HepG2 (cell line): ENCODE results near the gene DNAJC24. TPM values are rescaled to one million over a fixed set of nuclear protein-coding genes. Genes with fewer than 3 reads are reported as not detected.

Source experiments
- DMAP1 ChIP-seq: IDR thresholded peaks from 2 replicates; pipeline ENCODE4 v1.6.1; 2016
- FOXP1 ChIP-seq, 2 experiments: fragments of 450-650 bp in 1 of 2; IDR thresholded peaks; 2 replicates each; pipeline ENCODE4 v1.6.1; 2017 to 2018; ENCODE audit warnings: antibody characterized with exemption in 1 of 2
- GATAD2A ChIP-seq: IDR thresholded peaks from 2 replicates; pipeline ENCODE4 v1.6.1; 2016
- HOXA5 ChIP-seq: sonication (generic); formaldehyde crosslinking; IDR thresholded peaks from 2 replicates; pipeline ENCODE4 v1.4.0; 2020; ENCODE audit warnings: missing genetic modification reagents
- JARID2 ChIP-seq: sonication (generic); formaldehyde crosslinking; IDR thresholded peaks from 2 replicates; pipeline ENCODE4 v1.8.1; 2023; ENCODE audit warnings: missing genetic modification reagents, inconsistent platforms; ENCODE audit not compliant: insufficient replicate concordance
- KLF12 ChIP-seq: sonication (generic); formaldehyde crosslinking; IDR thresholded peaks from 2 replicates; pipeline ENCODE4 v1.4.0; 2020; ENCODE audit warnings: missing genetic modification reagents, borderline replicate concordance
- NR2F6 ChIP-seq, 2 experiments: IDR thresholded peaks; 2 replicates each; pipeline ENCODE4 v1.6.1; 2016; ENCODE audit warnings: antibody characterized with exemption in 1 of 2, mild to moderate bottlenecking in 1 of 2
- POLR2G ChIP-seq: fragments of 200-400 bp; formaldehyde crosslinking; IDR thresholded peaks from 2 replicates; pipeline ENCODE4 v1.6.1; 2018; ENCODE audit warnings: mild to moderate bottlenecking, low read depth, low read length, moderate library complexity
- RFXAP ChIP-seq: sonication (generic); formaldehyde crosslinking; IDR thresholded peaks from 2 replicates; pipeline ENCODE4 v1.4.0; 2020; ENCODE audit warnings: missing genetic modification reagents, borderline replicate concordance
- TMF1 ChIP-seq: sonication (generic); formaldehyde crosslinking; IDR thresholded peaks from 2 replicates; pipeline ENCODE4 v1.8.1; 2022; ENCODE audit warnings: low read depth, missing genetic modification reagents
- ZFP90 ChIP-seq: sonication (generic); formaldehyde crosslinking; IDR thresholded peaks from 2 replicates; pipeline ENCODE4 v1.8.0; 2022; ENCODE audit warnings: missing genetic modification reagents, mild to moderate bottlenecking, inconsistent platforms, borderline replicate concordance
- ZNF224 ChIP-seq: sonication (generic); formaldehyde crosslinking; IDR thresholded peaks from 2 replicates; pipeline ENCODE4 v1.5.0; 2020; ENCODE audit warnings: mild to moderate bottlenecking, missing genetic modification reagents
- ZNF234 ChIP-seq: sonication (generic); formaldehyde crosslinking; conservative IDR thresholded peaks from 2 replicates; pipeline ENCODE4 v1.5.1; 2020; ENCODE audit warnings: mild to moderate bottlenecking, missing genetic modification reagents
- ZNF530 ChIP-seq: sonication (generic); formaldehyde crosslinking; IDR thresholded peaks from 2 replicates; pipeline ENCODE4 v1.5.0; 2020; ENCODE audit warnings: low read depth, mild to moderate bottlenecking, missing genetic modification reagents
- ZNF547 ChIP-seq: sonication (generic); formaldehyde crosslinking; IDR thresholded peaks from 2 replicates; pipeline ENCODE4 v1.5.1; 2020; ENCODE audit warnings: mild to moderate bottlenecking, missing genetic modification reagents
- ZNF615 ChIP-seq: sonication (generic); formaldehyde crosslinking; IDR thresholded peaks from 2 replicates; pipeline ENCODE4 v1.5.0; 2020; ENCODE audit warnings: mild to moderate bottlenecking, missing genetic modification reagents, borderline replicate concordance
- ZNF678 ChIP-seq: sonication (generic); formaldehyde crosslinking; IDR thresholded peaks from 2 replicates; pipeline ENCODE4 v1.4.0; 2020; ENCODE audit warnings: mild to moderate bottlenecking, missing genetic modification reagents
- ZNF775 ChIP-seq: sonication (generic); formaldehyde crosslinking; IDR thresholded peaks from 2 replicates; pipeline ENCODE4 v1.4.0; 2020; ENCODE audit warnings: missing genetic modification reagents, mild to moderate bottlenecking, moderate library complexity, borderline replicate concordance
- polyA plus RNA-seq, 8 experiments: library from polyadenylated mRNA; depleted of rRNA in 3 of 8; stranded (reverse) in 7 of 8; unstranded in 1 of 8; fragments of >200 nt; fragmentation: Illumina TruSeq in 4 of 8; extraction: Trizol in 4 of 8; gene quantifications; 2 replicates each; pipeline versions ENCODE4 v1.2.1 to v1.2.3, GENCODE V29; 2011 to 2016; ENCODE audit warnings: low read depth in 4 of 8, missing spikeins in 1 of 8, mixed read lengths in 1 of 8; ENCODE audit not compliant: insufficient read depth in 1 of 8
- total RNA-seq, 5 experiments: library from RNA; depleted of rRNA; stranded (reverse); fragments of >200 nt; fragmentation: Illumina TruSeq; extraction: Trizol; gene quantifications; 2 replicates each; pipeline ENCODE4 v1.2.3, GENCODE V29; 2016; ENCODE audit warnings: low read depth in 1 of 5
- TF ChIP-seq, protein P1 (sequence below): sonication (generic); formaldehyde crosslinking; conservative IDR thresholded peaks from 2 replicates; pipeline ENCODE4 v1.4.0; 2020; ENCODE audit warnings: missing genetic modification reagents
- TF ChIP-seq, protein P2 (sequence below): sonication (generic); formaldehyde crosslinking; IDR thresholded peaks from 2 replicates; pipeline ENCODE4 v1.4.0; 2020; ENCODE audit warnings: missing genetic modification reagents, borderline replicate concordance
- TF ChIP-seq, protein P3 (sequence below): sonication (generic); formaldehyde crosslinking; IDR thresholded peaks from 2 replicates; pipeline ENCODE4 v1.5.0; 2020; ENCODE audit warnings: missing genetic modification reagents, mild to moderate bottlenecking, borderline replicate concordance
- TF ChIP-seq, protein P4 (sequence below): sonication (generic); formaldehyde crosslinking; conservative IDR thresholded peaks from 2 replicates; pipeline ENCODE4 v1.8.0; 2022; ENCODE audit warnings: low read depth, missing genetic modification reagents
- TF ChIP-seq, protein P5 (sequence below): sonication (generic); formaldehyde crosslinking; IDR thresholded peaks from 2 replicates; pipeline ENCODE4 v1.4.0; 2020; ENCODE audit warnings: low read depth, mild to moderate bottlenecking, missing genetic modification reagents

DNAJC24 gene
- total and polyA plus RNA-seq, 2 of the 13 experiments (the other 11 are each of a cell fraction or from before 2014, with no cell fraction given), result 10.5 to 13.7 TPM

DNA sequence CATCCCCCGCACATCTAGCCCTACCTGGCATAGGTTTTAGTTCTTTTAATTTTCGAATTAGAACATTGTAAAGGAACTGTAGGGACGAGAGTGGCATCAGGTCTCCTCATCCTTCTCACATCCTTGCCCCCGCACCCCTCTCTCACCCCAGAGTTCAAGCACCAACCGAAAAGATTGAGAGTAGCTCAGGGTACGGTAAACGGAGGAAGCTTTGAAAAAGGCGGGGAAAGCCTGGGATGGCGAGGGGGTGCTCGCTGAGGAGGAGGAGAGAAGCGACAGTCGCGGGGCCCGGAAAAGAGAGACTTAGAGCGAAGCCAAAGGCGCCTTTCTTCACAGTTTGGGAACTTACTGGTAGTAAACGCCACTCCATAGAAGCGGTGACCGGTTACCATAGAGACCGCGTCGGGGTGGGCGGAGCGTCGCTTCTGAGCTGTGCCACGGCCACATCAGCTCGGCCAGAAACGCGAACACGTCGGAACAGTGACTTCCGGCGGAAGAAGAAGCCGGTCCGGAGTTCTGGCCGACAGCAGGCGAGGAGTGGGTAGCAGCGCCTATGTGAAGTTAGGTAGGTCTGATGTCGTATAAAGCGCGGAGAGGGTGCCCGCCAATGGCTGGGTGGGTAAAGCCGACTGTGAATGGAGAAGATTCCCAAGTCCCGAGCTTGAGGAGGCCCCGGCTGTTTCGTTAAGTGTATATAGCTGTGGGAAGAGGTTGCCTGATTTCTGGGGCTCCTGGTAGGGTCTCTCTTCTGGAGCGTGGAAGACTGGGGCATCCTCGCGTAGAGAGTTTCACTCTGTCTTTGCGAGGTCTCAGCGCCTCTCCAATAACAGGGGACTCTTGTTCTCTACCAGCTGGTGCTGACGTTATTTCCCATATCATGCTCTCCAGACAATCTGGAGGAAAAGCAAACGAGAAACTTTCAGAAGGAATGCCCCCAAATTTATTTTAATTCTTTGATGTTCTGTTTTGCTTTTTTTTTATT lies at the start of gene DNAJC24, which contains the start of gene DCDC1 (continued):
- TF ChIP-seq, protein P1, sequence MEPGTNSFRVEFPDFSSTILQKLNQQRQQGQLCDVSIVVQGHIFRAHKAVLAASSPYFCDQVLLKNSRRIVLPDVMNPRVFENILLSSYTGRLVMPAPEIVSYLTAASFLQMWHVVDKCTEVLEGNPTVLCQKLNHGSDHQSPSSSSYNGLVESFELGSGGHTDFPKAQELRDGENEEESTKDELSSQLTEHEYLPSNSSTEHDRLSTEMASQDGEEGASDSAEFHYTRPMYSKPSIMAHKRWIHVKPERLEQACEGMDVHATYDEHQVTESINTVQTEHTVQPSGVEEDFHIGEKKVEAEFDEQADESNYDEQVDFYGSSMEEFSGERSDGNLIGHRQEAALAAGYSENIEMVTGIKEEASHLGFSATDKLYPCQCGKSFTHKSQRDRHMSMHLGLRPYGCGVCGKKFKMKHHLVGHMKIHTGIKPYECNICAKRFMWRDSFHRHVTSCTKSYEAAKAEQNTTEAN (CRISPR knock-in tag), result no peak; the same call in 1 of the 2 replicates
- TF ChIP-seq NR2F6 (IDR thresholded peaks at IDR 0.05) (no peak), NR2F6 (CRISPR knock-in tag; IDR thresholded peaks at IDR 0.05) (no peak; the same call in 1 of the 2 replicates), DMAP1 (peak; percentile 78), ZNF547 (CRISPR knock-in tag) (no peak), TMF1 (CRISPR knock-in tag) (no peak), GATAD2A (CRISPR knock-in tag) (0 out of 2 replicates have a peak, but pooled peaks have one; percentile 34), HOXA5 (CRISPR knock-in tag) (peak; percentile 55; the same call in 1 of the 2 replicates), JARID2 (no peak), ZNF678 (CRISPR knock-in tag) (no peak), ZNF234 (CRISPR knock-in tag) (no peak), ZNF775 (CRISPR knock-in tag) (no peak), KLF12 (no peak), ZNF224 (CRISPR knock-in tag) (0 out of 2 replicates have a peak, but pooled peaks have one; percentile 36), FOXP1 (IDR thresholded peaks at IDR 0.05) (no peak), FOXP1 (CRISPR knock-in tag; IDR thresholded peaks at IDR 0.05) (no peak), RFXAP (CRISPR knock-in tag) (peak; percentile 35; the same call in 1 of the 2 replicates), ZNF530 (CRISPR knock-in tag) (no peak), ZNF615 (CRISPR knock-in tag) (peak; percentile 48; the same call in 1 of the 2 replicates), POLR2G (peak; percentile 93), ZFP90 (no peak)
- TF ChIP-seq, protein P2, sequence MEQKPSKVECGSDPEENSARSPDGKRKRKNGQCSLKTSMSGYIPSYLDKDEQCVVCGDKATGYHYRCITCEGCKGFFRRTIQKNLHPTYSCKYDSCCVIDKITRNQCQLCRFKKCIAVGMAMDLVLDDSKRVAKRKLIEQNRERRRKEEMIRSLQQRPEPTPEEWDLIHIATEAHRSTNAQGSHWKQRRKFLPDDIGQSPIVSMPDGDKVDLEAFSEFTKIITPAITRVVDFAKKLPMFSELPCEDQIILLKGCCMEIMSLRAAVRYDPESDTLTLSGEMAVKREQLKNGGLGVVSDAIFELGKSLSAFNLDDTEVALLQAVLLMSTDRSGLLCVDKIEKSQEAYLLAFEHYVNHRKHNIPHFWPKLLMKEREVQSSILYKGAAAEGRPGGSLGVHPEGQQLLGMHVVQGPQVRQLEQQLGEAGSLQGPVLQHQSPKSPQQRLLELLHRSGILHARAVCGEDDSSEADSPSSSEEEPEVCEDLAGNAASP (CRISPR knock-in tag), result no peak
- TF ChIP-seq, protein P3, sequence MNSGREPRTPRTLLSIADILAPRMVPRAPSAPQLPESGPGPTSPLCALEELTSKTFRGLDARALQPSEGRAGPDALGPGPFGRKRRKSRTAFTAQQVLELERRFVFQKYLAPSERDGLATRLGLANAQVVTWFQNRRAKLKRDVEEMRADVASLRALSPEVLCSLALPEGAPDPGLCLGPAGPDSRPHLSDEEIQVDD (CRISPR knock-in tag), result no peak
- TF ChIP-seq, protein P4, sequence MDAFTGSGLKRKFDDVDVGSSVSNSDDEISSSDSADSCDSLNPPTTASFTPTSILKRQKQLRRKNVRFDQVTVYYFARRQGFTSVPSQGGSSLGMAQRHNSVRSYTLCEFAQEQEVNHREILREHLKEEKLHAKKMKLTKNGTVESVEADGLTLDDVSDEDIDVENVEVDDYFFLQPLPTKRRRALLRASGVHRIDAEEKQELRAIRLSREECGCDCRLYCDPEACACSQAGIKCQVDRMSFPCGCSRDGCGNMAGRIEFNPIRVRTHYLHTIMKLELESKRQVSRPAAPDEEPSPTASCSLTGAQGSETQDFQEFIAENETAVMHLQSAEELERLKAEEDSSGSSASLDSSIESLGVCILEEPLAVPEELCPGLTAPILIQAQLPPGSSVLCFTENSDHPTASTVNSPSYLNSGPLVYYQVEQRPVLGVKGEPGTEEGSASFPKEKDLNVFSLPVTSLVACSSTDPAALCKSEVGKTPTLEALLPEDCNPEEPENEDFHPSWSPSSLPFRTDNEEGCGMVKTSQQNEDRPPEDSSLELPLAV (CRISPR knock-in tag), result no peak
- TF ChIP-seq, protein P5, sequence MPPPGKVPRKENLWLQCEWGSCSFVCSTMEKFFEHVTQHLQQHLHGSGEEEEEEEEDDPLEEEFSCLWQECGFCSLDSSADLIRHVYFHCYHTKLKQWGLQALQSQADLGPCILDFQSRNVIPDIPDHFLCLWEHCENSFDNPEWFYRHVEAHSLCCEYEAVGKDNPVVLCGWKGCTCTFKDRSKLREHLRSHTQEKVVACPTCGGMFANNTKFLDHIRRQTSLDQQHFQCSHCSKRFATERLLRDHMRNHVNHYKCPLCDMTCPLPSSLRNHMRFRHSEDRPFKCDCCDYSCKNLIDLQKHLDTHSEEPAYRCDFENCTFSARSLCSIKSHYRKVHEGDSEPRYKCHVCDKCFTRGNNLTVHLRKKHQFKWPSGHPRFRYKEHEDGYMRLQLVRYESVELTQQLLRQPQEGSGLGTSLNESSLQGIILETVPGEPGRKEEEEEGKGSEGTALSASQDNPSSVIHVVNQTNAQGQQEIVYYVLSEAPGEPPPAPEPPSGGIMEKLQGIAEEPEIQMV, result peak; percentile 77; the same call in 1 of the 2 replicates
